Stimulated activated naive CD4-positive, alpha-beta T cell treated with Interleukin-2 at 50 U/mL for 16 hours (primary cell): ENCODE results near the gene EML6.

Experiments used
- DNase-seq: peaks from one replicate; lab custom pipeline; 2025; lab: John Stamatoyannopoulos, UW

EML6 gene

DNA sequence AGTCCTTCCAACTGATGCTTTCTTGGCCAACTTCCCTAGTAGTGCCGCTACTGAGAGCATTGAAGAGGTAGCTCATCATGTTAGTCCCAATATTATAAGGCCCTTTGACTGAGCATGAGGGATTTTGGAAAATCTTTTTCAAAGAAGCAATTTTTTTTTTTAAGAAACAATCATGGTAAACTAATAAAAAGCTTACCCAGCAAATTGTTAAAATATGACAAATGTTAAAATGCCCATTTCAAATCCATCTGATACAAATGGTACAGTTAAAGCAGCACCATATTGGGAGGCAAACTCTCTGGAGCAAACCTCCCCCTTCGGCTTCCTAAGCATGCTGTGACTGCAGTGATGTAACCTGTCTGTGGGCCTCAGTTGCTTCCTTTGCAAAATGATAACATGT, 191.2 kb downstream of the EML6 start:
- no peak for DNase-seq

GRCh38 chr2:54915101-54915500, 191.6 kb downstream of the EML6 start:
- no peak for DNase-seq

DNA sequence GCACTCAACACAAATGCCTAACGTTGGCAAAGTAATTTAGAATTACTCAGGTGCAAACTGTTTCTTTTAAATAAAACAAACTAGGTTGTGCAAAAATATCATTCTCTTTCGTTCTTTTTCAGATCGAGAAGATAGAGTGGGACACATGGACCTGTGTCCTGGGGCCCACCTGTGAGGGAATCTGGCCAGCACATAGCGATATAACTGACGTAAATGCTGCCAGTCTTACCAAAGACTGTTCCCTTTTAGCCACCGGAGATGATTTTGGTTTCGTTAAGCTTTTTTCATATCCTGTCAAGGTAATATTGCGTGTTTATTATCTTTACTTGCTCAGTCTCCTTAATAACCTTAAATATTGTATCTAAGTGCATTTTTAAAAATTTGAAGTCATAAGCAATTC, 193.2 kb downstream of the EML6 start:
- DNase-seq, result no peak

GRCh38 chr2:54918647-54919280, 195.3 kb downstream of the EML6 start:
- no peak for DNase-seq

GRCh38 chr2:54920660-54921059, 197.2 kb downstream of the EML6 start:
- no peak for DNase-seq

GRCh38 chr2:54924121-54924520, 200.7 kb downstream of the EML6 start:
- no peak for DNase-seq

GRCh38 chr2:54925022-54925421, 201.6 kb downstream of the EML6 start:
- no peak for DNase-seq

DNA sequence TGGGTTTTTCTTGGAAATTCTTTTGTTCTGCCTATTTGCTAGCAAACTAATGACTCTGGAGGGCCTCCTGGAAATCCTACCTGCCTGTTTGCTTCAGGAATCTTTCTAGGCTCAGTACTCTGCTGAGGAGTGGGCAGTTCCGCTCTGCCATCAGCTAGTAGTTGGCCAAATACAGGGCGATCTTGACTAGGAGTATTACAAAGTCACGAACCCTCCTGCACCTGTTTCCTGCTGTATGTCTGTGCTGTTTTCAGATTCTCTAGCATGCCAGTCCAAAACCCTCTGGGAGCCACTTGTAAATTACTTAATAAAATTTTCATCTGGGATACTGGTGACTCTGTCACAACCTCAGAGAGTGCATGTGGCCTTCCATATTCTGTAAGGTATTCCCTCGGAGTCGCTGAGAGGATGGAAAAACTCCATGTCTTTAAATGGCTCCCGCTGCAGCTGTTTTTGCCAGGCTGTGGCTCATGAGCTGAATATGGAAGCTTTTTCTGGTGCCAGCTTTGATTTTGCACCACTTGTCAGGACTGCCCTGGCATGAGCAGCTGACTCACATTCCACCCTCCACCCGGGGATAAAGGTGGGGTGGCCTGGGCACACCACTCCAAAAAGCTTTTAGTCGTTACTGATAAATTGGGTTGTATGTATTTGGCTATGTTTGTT, 203.8 kb downstream of the EML6 start:
- DNase-seq, result no peak

GRCh38 chr2:54927751-54928615, 204.5 kb downstream of the EML6 start:
- no peak for DNase-seq

GRCh38 chr2:54928719-54929118, 205.3 kb downstream of the EML6 start:
- no peak for DNase-seq

- no peak for DNase-seq
Measured at GRCh38 chr2:54931473-54931872, 208.0 kb downstream of the EML6 start.

DNA sequence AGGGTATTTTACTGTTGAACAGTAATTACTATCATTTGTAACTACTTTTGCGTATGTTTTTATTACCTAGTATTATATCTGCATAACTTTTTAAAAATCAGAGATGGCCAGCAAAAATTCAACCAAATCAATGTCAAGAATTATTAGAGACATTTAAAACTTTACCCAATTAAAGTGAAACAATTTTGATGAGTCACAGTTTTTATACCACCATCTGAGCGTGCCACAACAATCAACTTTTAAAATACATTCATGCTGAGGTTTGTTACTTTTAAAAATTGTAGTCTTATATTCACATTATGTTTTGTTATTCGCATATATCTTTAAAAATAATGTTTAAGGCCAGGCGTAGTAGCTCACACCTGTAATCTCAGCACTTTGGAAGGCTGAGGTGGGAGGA, 211.9 kb downstream of the EML6 start:
- DNase-seq, result no peak

DNA sequence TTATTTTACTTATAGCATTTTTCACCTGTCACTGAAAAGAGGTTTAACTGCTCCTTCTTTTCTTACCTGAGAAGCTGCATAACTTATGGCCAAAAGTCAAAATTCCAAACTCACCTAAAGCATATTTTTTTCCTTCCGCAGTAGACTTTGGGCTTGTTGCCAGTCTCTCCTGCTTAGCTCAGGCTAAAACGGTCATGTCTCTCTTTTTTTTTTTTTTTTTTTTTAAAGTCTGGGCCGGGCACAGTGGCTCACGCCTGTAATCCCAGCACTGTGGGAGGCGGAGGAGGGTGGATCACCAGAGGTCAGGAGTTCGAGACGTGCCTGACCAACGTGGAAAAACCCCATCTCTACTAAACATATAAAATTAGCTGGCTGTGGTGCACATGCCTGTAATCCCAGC, 213.3 kb downstream of the EML6 start:
- no peak for DNase-seq

DNA sequence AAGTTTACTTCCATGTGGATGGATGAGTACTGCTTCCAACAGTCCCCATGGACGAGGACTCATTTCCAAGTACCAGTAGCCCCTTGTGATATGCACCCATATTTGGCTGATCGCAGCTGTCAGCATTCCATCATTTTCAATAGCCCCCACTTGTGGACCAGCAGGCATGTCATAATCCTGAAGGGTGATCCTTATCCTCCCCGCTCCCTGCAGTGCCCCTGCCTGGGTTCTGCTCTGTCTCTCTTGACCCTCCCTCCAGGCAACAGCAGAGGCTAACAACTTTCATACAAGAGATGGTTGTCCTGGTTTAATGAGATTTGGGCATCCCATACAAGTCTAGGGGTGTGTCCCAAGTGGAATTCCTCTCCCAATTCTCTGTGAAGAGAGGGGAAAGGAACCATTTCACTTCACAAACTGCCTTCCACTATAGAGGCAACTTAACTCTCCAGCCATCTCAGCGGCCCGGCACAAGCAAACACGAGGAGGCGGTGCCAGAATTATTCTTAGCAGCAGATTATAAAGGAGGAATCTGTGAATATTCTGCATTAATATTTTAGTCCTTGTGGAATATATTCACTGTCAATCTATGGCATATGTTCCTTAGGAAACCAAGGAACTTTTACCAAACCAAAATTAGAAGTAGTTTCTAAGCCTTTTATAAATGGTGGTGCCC, 216.1 kb downstream of the EML6 start:
- DNase-seq, result no peak

- DNase-seq, result no peak
Measured at GRCh38 chr2:54940723-54941122, 217.3 kb downstream of the EML6 start.

- DNase-seq, result no peak
Measured at GRCh38 chr2:54941248-54941984, 218.0 kb downstream of the EML6 start.

DNA sequence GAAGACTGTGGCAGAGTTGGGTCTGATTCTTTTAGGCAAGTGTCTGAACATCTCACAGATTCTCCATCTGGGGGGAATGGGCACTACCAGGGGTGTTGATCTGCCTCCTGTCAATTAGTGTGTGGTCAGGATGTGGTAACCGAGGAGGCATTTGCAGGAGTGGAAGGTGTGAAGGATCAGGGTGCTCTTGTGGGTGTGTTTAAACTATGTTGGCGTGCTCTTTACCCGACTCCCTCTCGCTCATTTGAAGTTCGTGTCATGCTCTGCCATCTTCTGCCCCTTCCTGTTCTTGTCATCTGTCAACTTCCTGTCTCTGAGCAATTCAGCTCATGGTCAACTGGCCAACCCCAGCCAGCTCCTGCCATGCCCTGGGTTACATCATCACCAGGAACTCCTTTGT, 218.9 kb downstream of the EML6 start:
- DNase-seq, result no peak

GRCh38 chr2:54944724-54945326, 221.4 kb downstream of the EML6 start:
- no peak for DNase-seq

DNA sequence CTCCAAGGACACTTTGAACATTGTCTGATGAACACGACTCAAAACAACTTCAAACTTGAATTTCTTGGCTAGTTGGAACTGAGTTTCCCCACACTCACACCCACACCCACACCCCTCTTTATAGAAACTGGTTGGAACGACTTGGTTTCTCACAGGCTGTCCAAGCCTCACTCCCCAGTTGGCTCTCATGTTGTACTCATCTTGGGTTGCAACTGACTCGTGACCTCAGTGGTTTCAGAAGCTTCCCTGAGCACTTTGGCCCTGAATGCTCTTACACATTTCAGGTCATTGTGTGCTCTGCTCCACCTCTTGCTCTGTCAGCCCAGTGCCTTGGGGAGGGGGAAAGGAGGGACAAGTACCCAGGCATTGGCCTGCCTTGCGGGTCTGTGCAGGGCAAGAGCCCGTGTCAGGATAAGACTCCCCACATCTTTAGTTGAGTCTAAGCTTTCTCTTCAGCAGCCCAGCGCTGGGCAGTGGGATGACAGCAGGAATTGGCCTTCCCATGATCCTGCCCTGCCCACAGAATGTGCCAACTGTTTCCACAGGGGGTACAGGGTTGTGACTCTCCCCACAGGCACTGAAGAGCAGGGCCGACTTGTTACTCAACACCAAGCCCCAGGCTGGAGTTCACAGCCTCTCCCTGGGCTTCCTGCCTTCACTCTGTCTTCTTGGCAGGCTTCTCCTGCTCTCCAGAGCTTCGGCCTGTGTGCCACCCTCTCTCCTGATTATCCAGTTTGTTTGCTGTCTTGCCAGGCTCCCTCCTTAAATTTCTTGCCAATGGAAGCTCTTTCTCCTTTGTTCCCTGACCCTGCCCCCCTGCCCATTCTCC, 222.1 kb downstream of the EML6 start:
- DNase-seq, result no peak

GRCh38 chr2:54946220-54946805, 222.9 kb downstream of the EML6 start:
- DNase-seq, result no peak
